Common myeloid progenitor, CD34-positive (primary cell): Measurements from ENCODE around the gene MAX. TPM values are rescaled to one million over a fixed set of nuclear protein-coding genes. Genes with fewer than 3 reads are reported as not detected.

Experiments
- CTCF ChIA-PET: fragments of 350-600 bp; sonication (Branson Sonifier 250); formaldehyde crosslinking; loops from one replicate; lab custom pipeline; 2021; ENCODE audit warnings: antibody characterized with exemption; lab: Charles Lee
- POLR2A ChIA-PET: fragments of 350-600 bp; sonication (Branson Sonifier 250); formaldehyde crosslinking; loops from one replicate; lab custom pipeline; 2021; ENCODE audit warnings: antibody characterized with exemption; lab: Charles Lee
- DNase-seq, 3 donors: peaks; one replicate each; pipeline versions ENCODE4 v3.0.0 to v3.0.0-alpha.2; 2013
- H3K27ac ChIP-seq, 2 experiments: 1 replicate in 1 of 2; 2 replicates in 1 of 2; pipeline ENCODE4 v1.7.0; 2013; ENCODE audit warnings: inconsistent platforms in 2 of 2, low read length in 2 of 2, mild to moderate bottlenecking in 2 of 2, low read depth in 1 of 2, moderate library complexity in 1 of 2; ENCODE audit not compliant: severe bottlenecking in 2 of 2, insufficient read depth in 1 of 2, poor library complexity in 1 of 2
- H3K27me3 ChIP-seq, 5 experiments: replicated peaks in 2 of 5; 1 replicate in 3 of 5; 2 replicates in 2 of 5; pipeline versions ENCODE4 v1.6.1 to v1.7.0; 2013; ENCODE audit warnings: low read length in 4 of 5, mild to moderate bottlenecking in 2 of 5, moderate library complexity in 2 of 5, inconsistent platforms in 1 of 5; ENCODE audit not compliant: insufficient read depth in 5 of 5, control insufficient read depth in 4 of 5
- H3K36me3 ChIP-seq, 4 experiments: 1 replicate in 2 of 4; 2 replicates in 2 of 4; pipeline versions ENCODE4 v1.6.1 to v1.7.0; 2013; ENCODE audit warnings: low read length in 3 of 4, control low read depth in 1 of 4, mild to moderate bottlenecking in 1 of 4; ENCODE audit not compliant: control insufficient read depth in 4 of 4, insufficient read depth in 4 of 4
- H3K4me1 ChIP-seq, 4 experiments: 1 replicate in 3 of 4; 2 replicates in 1 of 4; pipeline versions ENCODE4 v1.6.1 to v1.7.1; 2013; ENCODE audit warnings: low read length in 3 of 4, mild to moderate bottlenecking in 3 of 4, control low read depth in 1 of 4, inconsistent platforms in 1 of 4, moderate library complexity in 1 of 4; ENCODE audit not compliant: control insufficient read depth in 4 of 4, insufficient read depth in 4 of 4; ENCODE audit errors: control extremely low read depth in 1 of 4
- H3K4me3 ChIP-seq, 7 experiments: 1 replicate in 4 of 7; 2 replicates in 3 of 7; pipeline versions ENCODE4 v1.5.1 to v1.7.0; 2013; ENCODE audit warnings: mild to moderate bottlenecking in 7 of 7, low read length in 6 of 7, moderate library complexity in 6 of 7, inconsistent platforms in 2 of 7, low read depth in 2 of 7, control low read depth in 1 of 7; ENCODE audit not compliant: insufficient read depth in 4 of 7, control insufficient read depth in 1 of 7; ENCODE audit errors: extremely low read depth in 1 of 7
- H3K9me3 ChIP-seq, 5 experiments: 1 replicate in 4 of 5; 2 replicates in 1 of 5; pipeline versions ENCODE4 v1.6.1 to v1.7.1; 2013; ENCODE audit warnings: low read length in 4 of 5, mild to moderate bottlenecking in 2 of 5, inconsistent platforms in 1 of 5, low read depth in 1 of 5, moderate library complexity in 1 of 5; ENCODE audit not compliant: control insufficient read depth in 4 of 5, insufficient read depth in 2 of 5; ENCODE audit errors: control extremely low read depth in 1 of 5
- WGBS: methylation state at CpG from one replicate; pipeline ENCODE4 v1.1.5; 2013; ENCODE audit not compliant: insufficient coverage; 5-methylcytosine and 5-hydroxymethylcytosine counted together
- polyA plus RNA-seq: library from polyadenylated mRNA; unstranded; fragments of 120-200 nt; gene quantifications from one replicate; pipeline ENCODE4 v1.2.1, GENCODE V29; 2013

The MAX gene, protein sequence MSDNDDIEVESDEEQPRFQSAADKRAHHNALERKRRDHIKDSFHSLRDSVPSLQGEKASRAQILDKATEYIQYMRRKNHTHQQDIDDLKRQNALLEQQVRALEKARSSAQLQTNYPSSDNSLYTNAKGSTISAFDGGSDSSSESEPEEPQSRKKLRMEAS
- 108 TPM for polyA plus RNA-seq

DNA sequence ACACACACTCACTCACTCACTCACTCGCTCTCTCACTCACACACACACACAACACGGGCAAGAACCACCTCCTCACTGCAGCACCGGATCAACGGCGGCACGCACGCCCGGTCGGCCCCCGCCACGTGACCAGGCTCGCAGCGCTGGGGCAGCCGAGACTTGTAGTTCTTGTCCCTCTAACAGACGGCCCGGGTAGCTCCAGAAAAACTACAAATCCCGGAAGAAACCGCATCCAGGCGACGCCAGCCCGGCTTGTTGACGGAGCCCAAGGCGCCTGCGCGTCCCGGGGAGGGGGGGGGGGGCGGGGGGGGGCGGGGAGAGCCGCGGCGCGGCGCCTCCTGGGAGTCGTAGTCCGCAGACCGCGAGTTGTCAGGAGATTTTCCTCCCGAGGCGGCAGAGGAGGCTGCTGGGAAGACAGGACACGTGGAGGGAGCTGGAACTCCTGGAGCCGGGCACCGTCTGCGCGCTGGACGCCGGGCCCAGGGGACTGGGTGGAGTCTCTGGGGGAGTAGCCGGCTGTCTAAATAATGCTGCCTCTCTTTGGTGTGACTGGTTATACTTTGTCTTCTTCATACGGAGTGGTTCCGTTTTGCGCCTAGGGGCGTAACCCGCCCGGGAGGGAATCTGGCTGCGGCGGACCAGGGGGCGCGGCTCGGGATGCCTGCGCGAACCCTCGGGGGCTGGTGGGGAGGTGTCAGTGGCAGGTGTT, at the start of gene MAX:
Gene MAX (minus strand): TSS at position 77 of the 709 bp plus-strand sequence. CDS start 178 bp downstream, outside the sequence.
- Histone ChIP-seq H3K4me1 (peaks cover 34 to 60% (median 44%) of the 10 kb centered on the region in 4 experiments), H3K36me3 (peaks cover 2 to 10% (median 3%) of the 10 kb centered on the region in 4 experiments), H3K27me3 (no peaks in the 10 kb centered on the region), H3K9me3 (no peaks in the 10 kb centered on the region), H3K4me3 (peak within 1 kb of the TSS; percentile 85 to 98 (median 94)), H3K27ac (peak within 1 kb of the TSS; percentile 86 to 95)
- CTCF ChIA-PET: interaction anchor here (1.2 kb wide), 1 partner anchor 15 kb away, joined by 3 read pairs; no protein-coding TSS in a partner anchor
- DNase-seq: peak; percentile 99 to 100 (median 99)
- WGBS: 0% methylated on average over 33 of the region's 61 CpGs
- POLR2A ChIA-PET: interaction anchor here (1.2 kb wide), 1 partner anchor 58 kb away, joined by 3 read pairs; no protein-coding TSS in a partner anchor

DNA sequence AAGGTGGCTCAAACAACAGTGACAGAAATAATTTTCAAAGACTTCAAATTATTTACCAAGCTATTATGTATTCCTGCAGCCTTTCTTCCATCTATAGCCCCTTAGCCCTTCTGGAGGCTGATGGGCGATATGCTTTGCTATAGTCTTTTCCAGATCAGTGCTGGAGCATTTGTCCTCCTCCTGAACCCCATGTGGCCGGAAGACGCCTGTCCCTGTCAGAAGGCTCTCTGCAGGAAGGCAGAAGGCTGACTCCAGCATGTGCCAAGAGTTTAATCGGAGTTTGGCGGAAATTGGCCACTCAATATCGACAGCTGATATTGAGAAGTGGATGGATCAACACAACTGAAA, 49.3 kb upstream of the MAX start:
- no peak overlapping the region for H3K27ac ChIP-seq
- 95% methylated on average over 6 of the region's 6 CpGs for WGBS
- H3K9me3 ChIP-seq: no peaks in the 10 kb centered on the region
- no peak overlapping the region for H3K4me3 ChIP-seq
- ChIA-PET POLR2A (no interaction called here), CTCF (no interaction called here)
- H3K4me1 ChIP-seq: no peaks in the 10 kb centered on the region
- H3K27me3 ChIP-seq: no peaks in the 10 kb centered on the region
- no peak for DNase-seq
- no peaks in the 10 kb centered on the region for H3K36me3 ChIP-seq

DNA sequence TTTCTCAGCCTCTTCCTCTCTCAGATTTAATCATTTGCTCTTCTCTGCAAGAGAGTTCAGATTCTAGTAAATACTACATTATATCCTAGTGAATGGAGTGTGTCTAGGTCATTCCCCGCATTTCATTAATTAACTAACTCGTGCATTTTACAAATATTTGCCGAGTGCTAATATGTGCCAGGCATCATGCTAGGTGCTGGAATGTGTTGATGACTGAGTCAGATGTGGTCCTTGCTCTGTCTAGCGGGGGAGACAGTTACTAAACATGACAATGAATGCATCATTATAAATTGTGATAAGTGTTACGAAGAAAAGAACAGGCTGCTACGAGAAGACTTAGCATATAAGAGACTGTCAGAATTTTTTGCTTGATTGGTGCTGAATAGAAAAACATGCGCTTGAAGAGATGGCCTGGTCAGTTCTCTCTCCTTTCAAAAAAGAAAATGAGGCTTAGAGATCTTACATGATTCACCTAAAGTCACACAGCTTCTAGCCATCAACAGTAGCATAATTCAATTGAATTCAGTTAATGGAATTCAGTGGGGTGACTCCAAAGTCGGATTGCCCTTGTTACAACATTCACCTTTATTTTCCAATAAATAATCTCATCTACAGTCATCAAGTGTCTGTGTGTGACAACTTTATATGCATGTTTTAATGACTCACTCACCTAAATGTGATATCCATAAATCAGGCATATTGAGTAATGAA, 48.7 kb upstream of the MAX start:
- Histone ChIP-seq H3K27ac (no peak overlapping the region), H3K36me3 (no peaks in the 10 kb centered on the region), H3K4me1 (no peaks in the 10 kb centered on the region), H3K9me3 (no peaks in the 10 kb centered on the region), H3K4me3 (no peak overlapping the region), H3K27me3 (no peaks in the 10 kb centered on the region)
- ChIA-PET POLR2A (no interaction called here), CTCF (no interaction called here)
- no peak for DNase-seq
- 100% methylated on average over 3 of the region's 8 CpGs for WGBS

DNA sequence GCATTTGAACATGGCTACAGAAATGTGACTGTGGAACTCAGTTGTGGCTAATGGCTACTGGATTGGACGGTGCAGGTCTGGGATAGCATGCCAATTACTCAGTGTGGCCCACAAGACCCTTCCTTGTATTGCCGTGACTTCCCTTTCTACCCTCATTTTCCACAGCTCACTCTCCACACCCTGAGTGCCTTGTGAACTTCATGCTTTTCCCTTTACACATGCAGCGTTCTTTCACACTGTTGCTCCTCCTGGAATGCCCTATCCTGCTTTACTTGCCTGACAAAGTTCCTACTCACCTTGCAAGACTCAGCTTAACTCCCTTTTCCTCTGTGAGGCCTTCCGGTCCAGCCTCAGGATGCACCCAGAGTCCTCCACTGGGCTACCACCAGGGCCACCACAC, 46.8 kb upstream of the MAX start:
- ChIA-PET POLR2A (no interaction called here), CTCF (interaction anchor here (0.7 kb wide), 1 partner anchor 12 kb away, joined by 3 read pairs; no protein-coding TSS in a partner anchor)
- no peaks in the 10 kb centered on the region for H3K36me3 ChIP-seq
- no peak overlapping the region for H3K27ac ChIP-seq
- H3K4me1 ChIP-seq: no peaks in the 10 kb centered on the region
- DNase-seq: no peak
- peaks cover 0 to 2% (median 0%) of the 10 kb centered on the region in 5 experiments for H3K27me3 ChIP-seq
- no peaks in the 10 kb centered on the region for H3K9me3 ChIP-seq
- H3K4me3 ChIP-seq: no peak overlapping the region
- 94% methylated on average over 3 of the region's 4 CpGs for WGBS

DNA sequence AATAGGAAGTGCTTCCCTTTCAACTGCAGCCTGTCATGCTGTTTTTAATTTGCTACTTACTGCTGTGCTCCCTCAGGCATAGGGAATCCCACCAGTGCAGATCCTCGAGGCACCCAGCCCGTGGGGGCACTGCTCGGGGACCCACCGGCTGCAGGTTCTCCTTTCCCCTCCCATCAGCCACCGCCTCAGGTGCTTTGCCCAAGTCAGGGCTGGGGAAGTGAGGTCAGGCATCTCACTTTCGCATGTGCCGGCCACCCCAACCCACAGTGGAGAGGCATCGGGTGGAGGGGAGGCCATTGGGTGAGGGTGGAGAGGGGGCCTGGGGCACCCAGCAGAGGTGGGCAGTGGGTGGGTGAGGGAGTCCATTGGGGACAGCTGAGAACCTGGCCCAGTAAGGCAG, 41.9 kb upstream of the MAX start:
- WGBS: 100% methylated on average over 3 of the region's 8 CpGs
- ChIA-PET POLR2A (no interaction called here), CTCF (no interaction called here)
- no peaks in the 10 kb centered on the region for H3K4me1 ChIP-seq
- no peak for DNase-seq
- no peaks in the 10 kb centered on the region for H3K36me3 ChIP-seq
- H3K27me3 ChIP-seq: peaks cover 0 to 2% (median 0%) of the 10 kb centered on the region in 5 experiments
- H3K4me3 ChIP-seq: no peak overlapping the region
- no peak overlapping the region for H3K27ac ChIP-seq
- H3K9me3 ChIP-seq: no peaks in the 10 kb centered on the region

DNA sequence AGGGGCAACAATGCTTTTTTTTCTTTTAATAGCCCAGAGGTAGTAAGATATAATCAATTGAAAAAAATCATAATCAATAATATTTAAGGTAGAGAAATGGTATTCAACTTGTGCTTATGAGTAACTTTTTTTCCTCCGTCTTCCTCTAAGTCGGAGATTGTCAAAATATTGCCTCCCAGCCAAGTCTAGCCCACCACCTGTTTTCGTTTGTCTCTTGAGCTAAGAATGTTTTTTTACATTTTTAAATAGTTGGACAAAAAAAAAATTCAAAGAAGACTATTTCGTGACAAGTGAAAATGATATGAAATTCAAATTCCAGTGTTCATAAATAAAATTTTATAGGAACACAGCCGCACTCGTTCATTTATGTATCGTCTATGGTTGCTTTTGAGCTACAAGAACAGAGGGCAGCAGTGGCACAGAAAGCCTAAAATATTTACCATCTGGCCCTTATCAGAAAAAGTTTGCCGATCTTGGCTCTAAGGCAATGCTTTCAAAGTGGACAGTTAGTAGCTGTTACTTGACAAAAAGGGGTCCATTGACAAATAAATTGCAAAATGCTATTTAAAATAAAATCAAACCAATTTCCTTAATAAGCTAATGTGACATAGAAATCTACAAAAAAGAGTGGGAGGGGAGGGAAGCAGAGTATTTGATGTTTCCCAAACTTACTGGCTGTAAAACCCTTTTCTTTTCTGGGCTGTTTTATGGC, 40.8 kb upstream of the MAX start:
- no peaks in the 10 kb centered on the region for H3K9me3 ChIP-seq
- POLR2A ChIA-PET: no interaction called here
- no peak overlapping the region for H3K4me3 ChIP-seq
- H3K4me1 ChIP-seq: no peaks in the 10 kb centered on the region
- peaks cover 0 to 2% (median 0%) of the 10 kb centered on the region in 5 experiments for H3K27me3 ChIP-seq
- WGBS: 100% methylated on average over 5 of the region's 8 CpGs
- no peak for DNase-seq
- H3K27ac ChIP-seq: no peak overlapping the region
- no peaks in the 10 kb centered on the region for H3K36me3 ChIP-seq
- CTCF ChIA-PET: interaction anchor here (0.6 kb wide), 1 partner anchor 917 kb away, joined by 3 read pairs; no protein-coding TSS in a partner anchor
